ENCODE results near the gene SPOCK1. TPM values are rescaled to one million over a fixed set of nuclear protein-coding genes. Genes with fewer than 3 reads are reported as not detected.

The SPOCK1 gene
- total and polyA plus RNA-seq, 4 experiments from 2014 or later, result not detected

- POLR2A ChIA-PET (ENCODE audit: partially characterized antibody), result no interaction called here
- H3K4me1 Mint-ChIP-seq, result no peaks in the 10 kb centered on the region
- no peaks in the 10 kb centered on the region for H3K9me3 ChIP-seq (ENCODE audit: control insufficient read depth in 1 of 2, low read length in 2 of 2)
- no peak for DNase-seq
- H3K36me3 Mint-ChIP-seq, result no peaks in the 10 kb centered on the region
- H3K36me3 ChIP-seq (ENCODE audit: insufficient read depth, low read length), result no peaks in the 10 kb centered on the region
- intact Hi-C loops (cut with micrococcal nuclease), result no loop called here
- no peaks in the 10 kb centered on the region for H3K9me3 Mint-ChIP-seq
- H3K27ac Mint-ChIP-seq, result no peak overlapping the region
- no peak overlapping the region for H3K4me3 ChIP-seq (ENCODE audit: low read length in 2 of 2)
- H3K4me3 Mint-ChIP-seq, result no peak overlapping the region
- CTCF ChIA-PET (ENCODE audit: partially characterized antibody), result no interaction called here
- no peaks in the 10 kb centered on the region for H3K27me3 ChIP-seq (ENCODE audit: insufficient read depth, low read length)
- no peak overlapping the region for H3K27ac ChIP-seq (ENCODE audit: low read depth, low read length)
- no peaks in the 10 kb centered on the region for H3K27me3 Mint-ChIP-seq
- no peaks in the 10 kb centered on the region for H3K4me1 ChIP-seq (ENCODE audit: insufficient read depth, low read length)
These were observed 400.9 kb downstream of the SPOCK1 start for GRCh38 chr5:137098238-137098637.

- Mint-ChIP-seq H3K36me3 (no peaks in the 10 kb centered on the region), H3K4me3 (no peak overlapping the region), H3K9me3 (peaks cover 0 to 2% (median 0%) of the 10 kb centered on the region in 8 donors), H3K27me3 (no peaks in the 10 kb centered on the region), H3K4me1 (no peaks in the 10 kb centered on the region), H3K27ac (no peak overlapping the region)
- intact Hi-C loops (cut with micrococcal nuclease), result no loop called here
- no peak for DNase-seq
- CTCF ChIA-PET (ENCODE audit: partially characterized antibody), result no interaction called here
- Histone ChIP-seq H3K27ac (ENCODE audit: low read depth, low read length) (no peak overlapping the region), H3K9me3 (ENCODE audit: control insufficient read depth in 1 of 2, low read length in 2 of 2) (no peaks in the 10 kb centered on the region), H3K4me3 (ENCODE audit: low read length in 2 of 2) (no peak overlapping the region), H3K36me3 (ENCODE audit: insufficient read depth, low read length) (no peaks in the 10 kb centered on the region), H3K4me1 (ENCODE audit: insufficient read depth, low read length) (no peaks in the 10 kb centered on the region), H3K27me3 (ENCODE audit: insufficient read depth, low read length) (no peaks in the 10 kb centered on the region)
- POLR2A ChIA-PET (ENCODE audit: partially characterized antibody), result no interaction called here
These were observed 401.9 kb downstream of the SPOCK1 start for GRCh38 chr5:137097203-137097602.

- intact Hi-C loops (cut with micrococcal nuclease), result no loop called here
- no peak for DNase-seq
- H3K4me3 Mint-ChIP-seq, result no peak overlapping the region
These were observed 402.7 kb downstream of the SPOCK1 start for GRCh38 chr5:137096149-137097103.

GRCh38 chr5:137095597-137095996 lies 403.5 kb downstream of the SPOCK1 start:
- H3K27ac Mint-ChIP-seq, result no peak overlapping the region
- intact Hi-C loops (cut with micrococcal nuclease), result no loop called here
- no peak overlapping the region for H3K4me3 ChIP-seq (ENCODE audit: low read length in 2 of 2)
- no peaks in the 10 kb centered on the region for H3K27me3 ChIP-seq (ENCODE audit: insufficient read depth, low read length)
- no peaks in the 10 kb centered on the region for H3K4me1 ChIP-seq (ENCODE audit: insufficient read depth, low read length)
- no peaks in the 10 kb centered on the region for H3K4me1 Mint-ChIP-seq
- H3K36me3 ChIP-seq (ENCODE audit: insufficient read depth, low read length), result no peaks in the 10 kb centered on the region
- peaks cover 0 to 2% (median 0%) of the 10 kb centered on the region in 8 donors for H3K9me3 Mint-ChIP-seq
- H3K4me3 Mint-ChIP-seq, result no peak overlapping the region
- CTCF ChIA-PET (ENCODE audit: partially characterized antibody), result no interaction called here
- no peak overlapping the region for H3K27ac ChIP-seq (ENCODE audit: low read depth, low read length)
- H3K9me3 ChIP-seq (ENCODE audit: control insufficient read depth in 1 of 2, low read length in 2 of 2), result no peaks in the 10 kb centered on the region
- H3K27me3 Mint-ChIP-seq, result no peaks in the 10 kb centered on the region
- H3K36me3 Mint-ChIP-seq, result no peaks in the 10 kb centered on the region
- no peak for DNase-seq
- POLR2A ChIA-PET (ENCODE audit: partially characterized antibody), result no interaction called here

More at GRCh38 chr5:137096149-137097103, 402.7 kb downstream of the SPOCK1 start:
- H3K4me3 ChIP-seq (ENCODE audit: low read length in 2 of 2), result no peak overlapping the region
- no peaks in the 10 kb centered on the region for H3K36me3 ChIP-seq (ENCODE audit: insufficient read depth, low read length)
- Mint-ChIP-seq H3K4me1 (no peaks in the 10 kb centered on the region), H3K27me3 (no peaks in the 10 kb centered on the region), H3K36me3 (no peaks in the 10 kb centered on the region), H3K9me3 (peaks cover 0 to 2% (median 0%) of the 10 kb centered on the region in 8 donors), H3K27ac (no peak overlapping the region)
- POLR2A ChIA-PET (ENCODE audit: partially characterized antibody), result no interaction called here
- CTCF ChIA-PET (ENCODE audit: partially characterized antibody), result no interaction called here
- H3K4me1 ChIP-seq (ENCODE audit: insufficient read depth, low read length), result no peaks in the 10 kb centered on the region
- no peaks in the 10 kb centered on the region for H3K27me3 ChIP-seq (ENCODE audit: insufficient read depth, low read length)
- no peak overlapping the region for H3K27ac ChIP-seq (ENCODE audit: low read depth, low read length)
- H3K9me3 ChIP-seq (ENCODE audit: control insufficient read depth in 1 of 2, low read length in 2 of 2), result no peaks in the 10 kb centered on the region

- intact Hi-C loops (cut with micrococcal nuclease), result no loop called here
- H3K36me3 Mint-ChIP-seq, result no peaks in the 10 kb centered on the region
- Histone ChIP-seq H3K27me3 (ENCODE audit: insufficient read depth, low read length) (no peaks in the 10 kb centered on the region), H3K36me3 (ENCODE audit: insufficient read depth, low read length) (no peaks in the 10 kb centered on the region), H3K4me1 (ENCODE audit: insufficient read depth, low read length) (no peaks in the 10 kb centered on the region), H3K9me3 (ENCODE audit: control insufficient read depth in 1 of 2, low read length in 2 of 2) (no peaks in the 10 kb centered on the region), H3K4me3 (ENCODE audit: low read length in 2 of 2) (no peak overlapping the region), H3K27ac (ENCODE audit: low read depth, low read length) (no peak overlapping the region)
- no peaks in the 10 kb centered on the region for H3K27me3 Mint-ChIP-seq
- no peak overlapping the region for H3K27ac Mint-ChIP-seq
- no peak for DNase-seq
- no peaks in the 10 kb centered on the region for H3K4me1 Mint-ChIP-seq
- H3K4me3 Mint-ChIP-seq, result no peak overlapping the region
- CTCF ChIA-PET (ENCODE audit: partially characterized antibody), result interaction anchor here (0.5 kb wide), 1 partner anchor 17 kb away, joined by 3 read pairs; no protein-coding TSS in a partner anchor
- POLR2A ChIA-PET (ENCODE audit: partially characterized antibody), result no interaction called here
- peaks cover 0 to 2% (median 0%) of the 10 kb centered on the region in 8 donors for H3K9me3 Mint-ChIP-seq
These were observed 406.3 kb downstream of the SPOCK1 start for GRCh38 chr5:137092831-137093230.

DNA sequence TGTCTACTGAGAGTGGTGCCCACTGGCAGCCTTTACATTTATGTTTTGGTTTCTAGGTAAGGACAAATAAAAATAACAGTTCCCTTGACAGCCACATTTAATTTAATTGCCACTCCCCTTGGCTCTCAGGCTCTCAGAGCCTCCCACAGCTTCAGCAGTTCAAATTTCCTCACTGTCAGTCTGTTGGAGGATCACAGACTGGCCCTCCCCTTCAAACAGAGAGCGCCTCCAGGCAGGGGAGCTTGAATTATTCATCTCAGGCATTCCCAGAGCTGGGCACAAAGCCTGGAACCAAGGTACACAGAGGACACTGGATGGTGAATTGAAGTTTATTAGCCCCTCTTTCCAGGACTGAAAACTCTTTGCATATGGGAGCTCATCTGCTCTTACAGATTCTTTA lies 407.7 kb downstream of the SPOCK1 start:
- peaks cover 0 to 2% (median 0%) of the 10 kb centered on the region in 8 donors for H3K9me3 Mint-ChIP-seq
- H3K4me1 ChIP-seq (ENCODE audit: insufficient read depth, low read length), result no peaks in the 10 kb centered on the region
- no peak overlapping the region for H3K4me3 ChIP-seq (ENCODE audit: low read length in 2 of 2)
- H3K27ac Mint-ChIP-seq, result no peak overlapping the region
- no peaks in the 10 kb centered on the region for H3K9me3 ChIP-seq (ENCODE audit: control insufficient read depth in 1 of 2, low read length in 2 of 2)
- CTCF ChIA-PET (ENCODE audit: partially characterized antibody), result no interaction called here
- POLR2A ChIA-PET (ENCODE audit: partially characterized antibody), result no interaction called here
- no peaks in the 10 kb centered on the region for H3K36me3 ChIP-seq (ENCODE audit: insufficient read depth, low read length)
- no peak overlapping the region for H3K27ac ChIP-seq (ENCODE audit: low read depth, low read length)
- H3K27me3 ChIP-seq (ENCODE audit: insufficient read depth, low read length), result no peaks in the 10 kb centered on the region
- no peaks in the 10 kb centered on the region for H3K4me1 Mint-ChIP-seq
- no peak overlapping the region for H3K4me3 Mint-ChIP-seq
- intact Hi-C loops (cut with micrococcal nuclease), result no loop called here
- no peak for DNase-seq
- no peaks in the 10 kb centered on the region for H3K36me3 Mint-ChIP-seq
- no peaks in the 10 kb centered on the region for H3K27me3 Mint-ChIP-seq

- H3K27me3 ChIP-seq (ENCODE audit: insufficient read depth, low read length), result no peaks in the 10 kb centered on the region
- POLR2A ChIA-PET (ENCODE audit: partially characterized antibody), result no interaction called here
- H3K27me3 Mint-ChIP-seq, result no peaks in the 10 kb centered on the region
- H3K9me3 ChIP-seq (ENCODE audit: control insufficient read depth in 1 of 2, low read length in 2 of 2), result no peaks in the 10 kb centered on the region
- no peaks in the 10 kb centered on the region for H3K4me1 Mint-ChIP-seq
- CTCF ChIA-PET (ENCODE audit: partially characterized antibody), result no interaction called here
- H3K4me1 ChIP-seq (ENCODE audit: insufficient read depth, low read length), result no peaks in the 10 kb centered on the region
- H3K9me3 Mint-ChIP-seq, result peaks cover 0 to 2% (median 0%) of the 10 kb centered on the region in 8 donors
- H3K4me3 Mint-ChIP-seq, result no peak overlapping the region
- intact Hi-C loops (cut with micrococcal nuclease), result no loop called here
- no peaks in the 10 kb centered on the region for H3K36me3 ChIP-seq (ENCODE audit: insufficient read depth, low read length)
- H3K36me3 Mint-ChIP-seq, result no peaks in the 10 kb centered on the region
- DNase-seq, result no peak
- H3K27ac ChIP-seq (ENCODE audit: low read depth, low read length), result no peak overlapping the region
- H3K27ac Mint-ChIP-seq, result no peak overlapping the region
- no peak overlapping the region for H3K4me3 ChIP-seq (ENCODE audit: low read length in 2 of 2)
These were observed 408.4 kb downstream of the SPOCK1 start for GRCh38 chr5:137090721-137091120.
